Amniotic stem cell (primary cell): ENCODE data around the gene LCOR.
"Not testable (repeated sequence)": the region's sequence is repeated elsewhere in the genome, so short reads cannot be mapped to it uniquely, and the experiment has no call there.

ENCODE experiments used
- DNase-seq: peaks from one replicate; lab custom pipeline; 2025; lab: John Stamatoyannopoulos, UW

The LCOR gene

DNA sequence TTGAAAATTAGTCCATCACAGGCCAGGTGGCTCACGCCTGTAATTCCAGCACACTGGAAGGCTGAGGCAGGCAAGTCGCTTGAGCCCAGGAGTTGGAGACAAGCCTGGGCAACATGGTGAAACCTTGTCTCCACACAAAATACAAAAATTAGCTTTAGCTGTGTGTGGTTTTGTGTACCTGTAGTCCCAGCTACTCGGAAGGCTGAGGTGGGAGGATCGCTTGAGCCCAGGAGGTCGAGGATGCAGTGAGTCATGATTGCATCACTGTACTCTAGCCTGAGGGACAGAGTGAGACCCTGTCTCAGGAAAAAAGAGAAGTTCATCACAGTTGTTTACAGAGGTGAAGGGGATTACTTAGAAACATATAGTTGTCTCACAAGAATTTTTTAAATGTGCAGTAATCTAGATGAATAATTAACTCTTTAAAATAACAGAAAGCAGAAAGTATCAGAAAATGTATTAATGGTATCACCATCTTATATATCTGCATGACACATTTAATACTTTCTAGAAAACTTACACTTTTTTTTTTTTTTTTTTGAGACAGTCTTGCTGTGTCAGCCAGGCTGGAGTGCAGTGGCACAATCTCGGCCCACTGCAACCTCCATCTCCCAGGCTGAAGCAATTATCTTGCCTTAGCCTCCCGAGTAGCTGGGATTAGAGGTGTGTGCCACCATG lies 8.9 kb downstream of the LCOR start:
- DNase-seq, result no peak

DNA sequence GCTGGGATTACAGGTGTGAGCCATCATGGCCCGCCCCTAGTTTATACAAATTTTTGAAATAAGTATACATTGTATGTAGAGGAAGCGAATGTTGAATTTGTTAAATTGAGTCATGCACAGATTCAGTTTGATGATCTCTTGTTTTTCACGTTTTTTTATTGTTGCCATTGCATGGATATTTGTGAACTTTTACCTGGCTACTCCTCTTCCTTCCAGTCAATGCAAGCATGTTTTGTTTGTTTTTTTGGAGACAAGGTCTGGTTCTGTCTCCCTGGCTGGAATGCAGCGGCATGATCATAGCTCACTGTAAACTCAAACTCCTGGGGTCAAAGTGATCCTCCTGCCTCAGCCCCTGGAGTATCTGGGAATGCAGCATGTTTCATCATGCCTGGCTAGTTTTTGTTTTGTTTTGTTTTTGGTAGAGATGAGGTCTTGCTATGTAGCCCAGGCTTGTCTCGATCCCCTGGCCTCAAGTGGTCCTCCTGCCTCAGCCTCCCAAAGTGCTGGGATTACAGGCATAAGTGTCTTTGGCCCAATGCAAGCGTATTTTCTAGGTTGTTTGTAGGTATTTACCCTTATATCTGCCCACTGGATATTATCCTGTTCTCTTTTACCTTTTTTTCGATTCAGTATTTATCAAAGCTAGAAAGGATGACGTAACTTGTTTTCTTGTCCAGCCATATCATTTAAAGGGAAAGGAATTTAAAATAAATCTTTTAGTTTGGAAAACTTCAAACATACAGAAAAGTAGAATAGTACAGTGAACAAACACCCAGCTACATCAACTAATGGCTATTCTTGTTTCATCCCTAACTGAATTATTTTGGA lies 11.0 kb downstream of the LCOR start:
- DNase-seq, result no peak

DNA sequence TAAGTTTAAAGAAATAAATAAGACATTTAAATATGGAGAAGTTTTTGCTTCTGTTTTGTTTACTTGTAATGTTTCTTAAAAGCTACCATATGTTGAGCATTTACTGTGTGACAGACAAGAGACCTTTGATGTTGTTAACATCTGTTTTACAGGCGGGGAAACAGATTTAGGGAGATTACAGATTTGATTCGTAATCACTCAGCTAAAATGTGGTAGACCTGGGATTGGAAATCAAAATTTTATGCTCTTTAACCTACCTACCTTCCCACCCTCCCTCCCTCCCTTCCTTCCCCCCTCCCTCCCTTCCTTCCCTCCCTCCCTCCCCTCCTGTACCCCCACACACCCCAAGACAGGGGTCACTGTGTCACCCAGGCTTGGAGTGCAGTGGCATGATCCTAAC lies 11.7 kb downstream of the LCOR start:
- no peak for DNase-seq

DNA sequence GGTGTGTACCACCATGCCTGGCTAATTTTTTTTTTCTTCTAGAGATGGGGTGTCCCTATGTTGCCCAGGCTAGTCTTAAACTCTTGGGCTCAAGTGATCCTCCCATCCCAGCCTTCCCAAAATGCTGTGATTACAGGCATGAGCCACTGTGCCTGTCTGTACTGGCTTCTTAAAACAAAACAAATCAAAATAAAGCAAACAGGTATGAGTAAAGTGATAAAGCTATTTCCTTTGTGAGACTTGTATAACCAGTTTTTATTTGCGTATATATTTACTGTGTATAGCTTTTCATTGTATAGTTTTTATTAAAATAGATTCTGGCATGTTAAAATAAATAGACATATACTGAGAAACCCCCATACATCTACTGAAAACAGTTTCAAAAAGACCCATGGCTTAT lies 14.3 kb downstream of the LCOR start:
- DNase-seq, result no peak

DNA sequence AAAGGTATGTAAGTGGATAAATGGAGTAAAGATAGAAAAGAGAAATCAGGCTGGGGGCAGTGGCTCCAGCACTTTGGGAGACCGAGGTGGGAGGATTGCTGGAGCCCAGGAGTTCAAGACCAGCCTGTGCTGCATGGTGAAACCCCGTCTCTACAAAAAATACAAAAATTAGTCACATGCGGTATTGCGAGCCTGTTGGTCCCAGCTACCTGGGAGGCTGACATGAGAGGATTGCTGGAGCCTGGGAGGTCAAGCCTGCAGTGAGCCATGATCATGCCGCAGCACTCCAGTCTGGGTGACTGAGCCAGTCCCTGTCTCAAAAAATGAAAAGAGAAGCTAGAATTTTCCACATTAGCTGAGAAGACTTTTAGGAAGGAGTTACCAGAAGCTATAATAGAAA lies 14.8 kb downstream of the LCOR start:
- no peak for DNase-seq

DNA sequence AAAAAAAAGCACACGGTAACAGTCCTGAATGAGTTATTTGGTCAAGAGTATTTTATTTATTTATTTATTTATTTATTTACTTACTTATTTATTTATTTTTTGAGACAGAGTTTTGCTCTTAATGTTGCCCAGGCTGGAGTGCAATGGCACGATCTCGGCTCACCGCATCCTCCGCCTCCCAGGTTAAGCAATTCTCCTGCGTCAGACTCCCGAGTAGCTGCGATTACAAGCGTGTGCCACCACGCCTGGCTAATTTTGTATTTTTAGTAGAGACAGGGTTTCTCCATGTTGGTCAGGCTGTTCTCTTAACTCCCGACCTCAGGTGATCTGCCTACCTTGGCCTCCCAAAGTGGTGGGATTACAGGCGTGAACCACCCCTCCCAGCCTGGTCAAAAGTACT lies 15.3 kb downstream of the LCOR start:
- DNase-seq, result not testable (repeated sequence)

DNA sequence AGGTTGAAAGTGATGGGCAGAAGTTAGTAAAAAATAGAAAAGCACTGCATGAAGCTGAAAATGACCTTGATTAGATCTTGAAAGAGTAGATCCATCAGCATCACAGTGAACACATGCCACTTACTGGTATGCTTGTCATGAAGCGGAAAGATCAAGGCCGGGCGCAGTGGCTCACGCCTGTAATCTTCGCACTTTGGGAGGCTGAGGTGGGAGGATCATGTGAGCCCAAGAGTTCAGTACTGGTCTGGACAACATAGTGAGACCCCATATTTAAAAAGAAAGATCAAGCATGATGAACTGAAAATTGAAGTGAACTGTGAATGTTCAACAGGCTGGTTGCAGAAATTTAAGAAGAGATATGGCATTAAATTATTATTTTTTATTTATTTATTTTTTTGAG lies 18.0 kb downstream of the LCOR start:
- DNase-seq, result no peak

DNA sequence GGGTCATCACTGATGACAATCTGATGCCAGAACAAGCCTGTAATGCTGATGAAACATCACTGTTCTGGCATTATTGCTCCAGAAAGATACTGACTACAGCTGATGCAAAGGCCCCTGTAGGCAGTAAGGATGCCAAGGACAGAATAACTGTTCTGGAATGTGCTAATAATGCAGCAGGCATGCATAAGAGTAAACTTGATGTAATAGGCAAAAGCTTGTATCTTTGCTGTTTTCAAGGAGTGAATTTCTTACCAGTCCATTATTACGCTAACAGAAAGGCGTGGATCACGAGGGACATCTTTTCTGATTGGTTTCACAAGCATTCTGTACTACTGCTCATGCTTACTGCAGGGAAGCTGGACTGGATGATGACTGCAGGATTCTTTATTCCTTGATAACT lies 18.7 kb downstream of the LCOR start:
- DNase-seq, result peak; percentile 83

DNA sequence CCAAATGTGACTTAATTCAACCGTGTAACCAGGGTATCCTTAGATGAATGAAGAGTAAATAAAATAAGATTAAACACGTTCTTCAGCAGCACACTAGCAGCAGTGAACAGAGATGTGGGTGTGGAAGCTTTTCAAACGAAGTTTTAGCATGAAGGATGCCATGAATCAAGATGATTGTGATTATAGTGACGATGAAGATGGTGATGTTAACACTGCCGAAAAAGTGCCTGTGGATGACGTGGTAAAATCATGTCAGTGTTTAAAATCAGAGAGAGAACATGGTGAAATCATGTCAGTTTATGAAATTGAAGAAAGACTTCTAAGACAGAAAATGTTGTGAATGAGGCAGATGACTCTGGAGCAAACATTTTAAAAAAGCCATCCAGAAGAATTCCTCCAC lies 19.2 kb downstream of the LCOR start:
- DNase-seq, result no peak

DNA sequence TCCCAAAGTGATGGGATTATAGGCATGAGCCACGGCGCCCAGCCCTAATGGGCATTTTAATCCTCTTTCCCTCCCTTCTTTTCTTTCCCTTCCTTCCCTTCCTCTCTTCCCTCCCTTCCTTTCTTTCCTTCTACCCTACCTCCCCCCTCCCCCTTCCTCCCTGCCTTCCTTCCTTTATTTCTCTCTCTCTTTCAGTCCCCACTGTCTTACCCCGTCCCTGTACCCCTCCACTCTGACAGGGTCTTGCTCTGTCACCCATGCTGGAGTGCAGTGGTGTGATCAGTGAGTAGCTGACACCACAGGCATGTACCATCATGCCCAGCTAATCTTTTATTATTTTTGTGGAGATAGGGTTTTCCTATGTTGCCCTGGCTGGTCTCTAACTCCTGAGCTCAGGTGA lies 24.2 kb downstream of the LCOR start:
- DNase-seq, result no peak

DNA sequence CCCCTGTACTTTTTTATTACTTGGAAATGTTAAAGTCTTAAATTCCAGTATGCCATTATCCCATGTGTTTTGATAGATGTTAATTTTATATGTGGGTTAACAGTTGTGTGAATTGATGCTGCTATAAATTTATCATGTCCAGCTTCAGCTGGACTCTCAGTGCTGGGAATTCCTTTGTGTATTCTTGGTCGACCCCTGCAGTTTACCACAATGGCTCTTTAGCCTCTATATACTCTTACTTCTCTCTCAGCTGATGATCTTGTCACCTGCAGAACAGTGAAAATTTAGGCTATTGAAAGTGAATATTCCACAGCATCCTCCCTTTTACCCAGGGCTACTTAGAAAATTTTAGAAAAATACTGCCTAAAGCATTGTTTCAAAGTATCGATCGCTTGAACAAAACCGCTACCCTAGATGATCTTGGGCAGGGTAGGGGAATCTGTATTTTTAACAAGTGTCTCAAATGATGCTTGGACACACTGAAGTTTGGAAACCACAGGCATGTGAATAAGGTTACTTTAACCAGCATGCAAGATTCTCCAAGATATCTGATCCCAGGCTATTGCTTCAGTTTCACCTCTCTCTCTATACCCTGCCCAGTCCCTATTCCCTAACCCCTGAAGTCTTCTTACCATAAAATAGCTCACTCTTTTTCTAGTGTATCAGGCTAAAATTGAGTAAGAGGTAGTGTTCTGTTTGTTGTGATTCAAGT lies 25.4 kb downstream of the LCOR start:
- no peak for DNase-seq

DNA sequence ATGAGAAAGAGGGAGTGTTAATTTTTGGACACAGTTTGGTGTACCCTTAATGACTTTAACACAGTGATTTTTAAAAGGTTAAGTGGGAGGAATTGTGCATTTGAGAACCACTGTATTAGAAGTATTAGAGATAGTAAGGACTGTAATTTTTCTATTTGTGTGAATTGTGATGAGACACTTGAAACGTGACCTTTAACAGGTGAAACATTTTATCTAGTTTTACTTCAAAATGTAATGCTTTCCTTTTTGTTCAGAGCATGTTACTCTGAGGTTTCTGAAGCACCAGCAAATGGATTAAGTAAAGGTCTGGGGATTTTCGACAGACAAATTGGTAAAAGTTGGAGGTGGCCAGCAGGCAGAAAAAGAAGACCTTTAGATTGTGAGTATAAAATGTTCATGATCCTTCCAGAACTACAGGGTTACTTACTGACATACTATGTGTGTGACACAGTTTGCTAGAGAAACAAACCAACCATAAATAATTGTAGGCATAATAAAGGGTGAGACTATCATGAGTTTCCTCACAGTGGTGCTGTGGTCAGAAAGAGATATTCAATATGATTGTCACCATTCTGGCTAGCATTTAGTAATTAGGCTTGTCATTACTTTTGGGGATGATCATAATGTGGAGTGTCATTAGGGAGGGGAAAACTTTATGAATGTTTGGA lies 26.1 kb downstream of the LCOR start:
- no peak for DNase-seq

DNA sequence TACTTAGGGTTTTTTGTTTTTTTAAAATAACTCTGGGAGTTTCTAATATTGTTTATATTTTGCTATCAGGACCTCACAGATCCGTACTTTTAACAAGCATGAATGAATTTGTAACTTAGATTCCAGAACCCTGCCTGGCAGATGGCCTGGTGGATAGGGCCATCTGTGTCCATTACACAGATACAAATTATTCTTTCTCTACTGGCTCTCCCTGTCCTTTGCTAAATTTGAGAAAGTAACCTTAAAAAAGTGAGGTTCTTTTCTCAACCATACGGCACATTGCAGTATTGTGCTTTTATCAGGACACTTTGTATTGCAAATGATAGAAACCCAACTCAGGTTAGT lies 26.6 kb downstream of the LCOR start:
- no peak for DNase-seq

DNA sequence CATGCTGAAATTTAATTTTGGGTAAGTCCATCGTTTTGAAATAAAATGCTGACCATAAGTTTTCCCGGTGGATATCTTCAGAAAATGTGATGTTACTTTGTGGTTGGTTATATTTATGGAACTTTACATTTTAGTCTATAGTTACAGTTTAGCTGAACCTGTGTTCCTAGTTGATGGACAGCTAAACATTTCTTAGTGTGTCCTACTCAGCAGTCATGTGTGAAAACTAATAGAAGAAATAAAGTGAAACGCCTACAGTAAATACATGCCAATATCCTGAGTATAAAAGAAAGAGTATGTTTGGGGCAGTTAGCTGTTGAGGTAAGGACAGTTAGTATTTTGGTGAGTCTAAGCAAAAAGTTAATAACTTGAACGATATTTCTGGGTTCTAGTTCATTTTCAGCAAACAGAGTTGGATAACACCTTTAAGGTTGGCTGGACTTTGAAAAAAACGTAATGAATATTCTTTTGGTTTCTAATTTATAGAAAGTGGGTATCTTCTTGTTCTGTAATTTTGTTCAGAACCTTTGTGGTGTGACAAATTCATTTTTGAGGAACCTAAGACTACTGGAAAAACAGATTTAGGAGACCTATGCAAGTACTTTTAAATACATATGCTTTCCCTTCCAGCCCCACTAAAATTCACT lies 28.7 kb downstream of the LCOR start:
- no peak for DNase-seq

DNA sequence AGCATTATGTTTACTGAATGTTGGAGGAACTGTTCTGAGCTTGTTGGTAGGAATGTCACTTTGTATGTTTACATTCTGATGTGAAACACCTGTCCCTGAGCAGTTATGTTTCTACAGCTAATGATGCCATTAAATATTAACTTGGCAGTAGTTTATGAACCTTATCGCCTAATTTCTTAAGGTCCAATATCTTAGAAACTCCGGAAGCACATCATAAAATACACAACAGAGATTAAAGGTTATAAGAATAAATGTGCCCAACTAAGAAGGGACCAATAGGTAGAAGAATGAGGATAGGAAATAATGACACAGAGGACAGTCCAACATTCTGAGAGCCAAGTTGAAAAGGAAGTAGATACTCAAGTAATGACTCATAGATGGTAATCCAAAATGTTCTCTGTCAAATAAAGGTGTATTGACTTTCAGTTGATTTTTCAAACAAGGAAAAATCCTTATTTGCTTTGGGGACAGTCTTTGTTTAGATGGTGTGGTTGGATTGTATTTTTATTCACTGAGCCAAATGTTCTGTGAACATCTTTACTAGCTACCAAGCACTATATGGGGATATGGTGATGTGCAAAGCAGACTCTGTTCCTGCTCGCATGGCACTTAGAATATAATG lies 31.9 kb downstream of the LCOR start:
- DNase-seq, result no peak

DNA sequence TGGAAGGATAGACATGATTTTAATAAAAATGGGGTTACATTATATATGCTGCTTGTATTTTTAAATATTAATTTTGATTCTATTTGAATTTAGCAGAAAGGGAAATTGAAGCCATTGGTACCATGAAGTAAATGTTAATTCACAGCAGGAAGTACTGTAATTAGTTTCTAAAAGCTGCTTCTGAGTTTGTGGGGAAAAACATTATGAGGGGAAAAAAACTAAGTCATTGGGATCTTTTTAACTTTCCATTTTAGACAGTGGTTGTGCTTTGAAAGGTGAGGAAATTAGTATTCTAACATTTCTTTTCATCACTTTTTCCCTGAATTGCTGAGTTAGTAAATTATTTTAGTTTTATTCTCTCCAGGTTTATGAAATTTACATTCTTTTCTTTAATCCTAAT lies 41.0 kb downstream of the LCOR start:
- DNase-seq, result no peak

DNA sequence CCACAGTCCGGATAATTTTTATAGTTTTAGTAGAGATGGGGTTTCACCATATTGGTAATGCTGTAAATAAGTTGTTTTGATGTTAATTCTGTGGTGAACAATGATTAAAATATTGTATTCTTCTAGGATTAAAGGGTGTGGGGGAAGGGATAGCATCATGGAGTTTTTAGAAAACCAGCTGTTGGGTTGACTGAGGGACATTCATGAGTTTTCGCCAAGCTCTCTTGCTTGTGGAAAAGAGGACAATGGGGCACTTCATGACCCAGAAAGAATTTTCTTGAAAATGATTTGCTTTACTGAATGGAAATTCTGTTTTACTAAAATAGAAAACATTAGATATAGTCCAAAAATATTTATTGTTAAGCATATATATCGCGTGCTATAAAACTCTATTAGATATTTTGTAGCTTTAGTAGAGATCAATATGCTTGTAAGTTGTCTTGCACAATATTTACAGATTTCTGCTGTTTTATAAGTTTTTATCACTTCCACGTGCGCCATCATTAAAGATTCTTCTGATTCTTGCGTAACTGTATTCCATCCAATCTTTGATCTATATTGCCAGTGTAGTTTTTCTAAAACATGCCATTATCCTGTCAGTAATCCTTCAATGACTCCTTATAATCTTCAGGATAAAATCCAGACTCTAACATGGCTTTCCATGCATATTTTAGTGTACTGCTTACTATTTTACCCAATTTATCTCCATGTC lies 41.8 kb downstream of the LCOR start:
- no peak for DNase-seq

DNA sequence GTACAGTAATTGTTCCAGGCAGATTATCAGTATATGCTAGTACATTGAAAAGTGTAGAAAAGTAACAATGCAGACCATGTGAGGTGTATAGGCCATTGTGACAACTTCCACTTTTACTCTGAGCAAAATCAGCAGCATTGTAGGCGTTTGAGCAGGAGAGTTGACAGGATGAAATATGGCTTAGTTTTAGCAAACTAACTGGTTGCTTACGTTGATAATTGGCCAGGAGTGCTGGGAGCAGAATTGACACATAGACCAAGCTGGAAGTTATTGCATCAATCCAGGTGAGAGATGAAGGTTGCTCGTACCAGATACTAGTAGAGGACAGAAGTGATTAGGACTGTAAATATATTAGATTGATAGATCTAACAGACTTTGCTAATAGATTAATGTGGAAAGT lies 46.0 kb downstream of the LCOR start:
- no peak for DNase-seq

DNA sequence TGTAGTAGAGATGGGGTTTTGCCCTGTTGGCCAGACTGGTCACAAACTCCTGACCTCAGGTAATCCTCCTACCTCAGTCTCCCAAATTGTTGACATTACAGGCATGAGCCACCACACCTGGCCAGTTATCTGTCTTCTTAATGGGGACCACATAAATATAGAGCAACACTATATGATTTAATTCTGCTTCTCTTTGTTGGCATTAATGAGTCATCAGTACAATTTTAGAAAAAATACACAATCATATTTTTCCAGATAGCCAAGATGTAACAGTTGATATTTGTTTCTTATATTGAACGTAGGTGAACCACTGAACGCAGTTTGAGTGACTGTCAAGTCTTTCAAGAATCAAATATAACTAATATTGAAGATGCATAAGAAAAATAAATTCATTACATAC lies 48.5 kb downstream of the LCOR start:
- DNase-seq, result no peak

DNA sequence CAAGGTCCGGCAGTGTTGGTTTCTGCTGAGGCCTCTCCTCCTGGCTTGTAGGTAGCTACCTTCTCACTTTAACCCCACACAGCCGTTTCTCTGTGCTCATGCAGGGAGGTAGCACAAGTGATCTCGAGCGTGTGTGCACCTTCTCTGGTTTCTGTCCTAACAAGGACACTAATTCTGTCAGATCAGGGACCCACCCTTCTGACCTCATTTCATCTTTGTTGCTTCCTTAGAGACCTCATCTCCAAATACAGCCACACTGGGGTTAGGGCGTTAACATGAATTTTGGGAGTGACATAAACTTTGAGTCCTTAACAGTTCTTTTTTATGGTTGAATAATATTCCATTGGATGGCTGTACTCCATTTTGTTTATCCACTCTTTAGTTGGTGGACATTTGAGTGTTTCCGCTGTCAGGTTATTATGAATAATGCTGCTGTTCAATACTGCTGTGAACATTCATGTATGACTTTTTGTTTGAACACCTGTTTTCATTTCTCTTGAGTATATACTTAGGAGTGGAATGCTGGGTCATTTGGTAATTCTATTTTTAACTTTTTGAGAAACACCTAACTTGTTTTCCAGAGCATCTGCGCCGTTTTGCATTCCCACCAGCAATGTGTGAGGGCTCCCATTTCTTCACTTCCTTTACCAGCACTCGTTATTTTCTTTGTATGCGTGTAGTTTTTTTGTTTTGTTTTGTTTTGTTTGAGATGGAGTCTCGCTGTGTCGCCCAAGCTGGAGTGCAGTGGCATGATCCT lies 57.5 kb downstream of the LCOR start:
- no peak for DNase-seq

DNA sequence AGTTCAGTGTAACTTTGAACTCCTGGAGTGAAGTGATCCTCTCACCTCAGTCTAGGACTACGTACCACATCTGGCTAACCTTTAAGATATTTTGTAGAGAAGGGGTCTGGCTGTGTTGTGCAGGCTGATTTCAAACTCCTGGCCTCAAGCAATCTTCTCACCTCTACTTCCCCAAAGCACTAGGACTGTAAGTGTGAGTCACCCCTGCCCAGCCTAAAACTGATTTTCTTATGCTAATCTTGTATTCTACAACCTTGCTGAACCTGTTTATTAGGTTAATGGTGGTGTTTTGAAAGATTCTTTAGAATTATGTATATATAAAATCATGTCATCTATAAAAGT lies 58.0 kb downstream of the LCOR start:
- DNase-seq, result no peak
